ENCODE data around the gene EPG5.
A peak's percentile ranks its signal among the peaks of the same experiment; 100 is the strongest.
"Not testable (repeated sequence)": the region's sequence is repeated elsewhere in the genome, so short reads cannot be mapped to it uniquely, and the experiment has no call there.

Gene EPG5

GRCh38 chr18:45854036-45854586 lies 113.0 kb downstream of the EPG5 start:
- Mint-ChIP-seq H3K27me3 (no peaks in the 10 kb centered on the region), H3K4me3 (no peak overlapping the region), H3K36me3 (peaks cover 38 to 73% of the 10 kb centered on the region in 2 donors), H3K27ac (no peak overlapping the region), H3K9me3 (no peaks in the 10 kb centered on the region), H3K4me1 (peaks cover 8 to 13% of the 10 kb centered on the region in 2 donors)
- no peak for DNase-seq
- no peak for ATAC-seq (replicated peaks)

DNA sequence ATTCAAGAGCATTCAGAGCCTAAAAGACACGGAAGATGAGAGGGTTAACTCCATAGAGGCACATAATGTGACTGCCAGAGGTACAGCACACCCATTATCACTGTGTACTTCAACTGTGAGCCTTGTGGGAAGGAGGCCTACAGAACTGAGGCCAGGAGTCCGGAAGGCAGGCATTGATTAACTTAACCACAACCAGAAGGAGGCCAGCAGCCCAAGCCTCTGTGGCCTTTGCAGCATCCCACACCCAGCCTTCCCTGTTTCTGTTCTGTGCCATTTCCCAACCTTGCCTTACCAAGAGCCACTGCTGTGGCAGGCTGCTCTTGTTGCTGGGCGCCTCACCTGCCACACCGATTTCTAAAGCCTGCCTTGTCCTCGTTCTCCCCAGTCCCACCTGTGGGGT lies 114.5 kb downstream of the EPG5 start:
- H3K4me1 Mint-ChIP-seq = peaks cover 9 to 18% of the 10 kb centered on the region in 2 donors
- peaks cover 37 to 64% of the 10 kb centered on the region in 2 donors for H3K36me3 Mint-ChIP-seq
- no peak for DNase-seq
- H3K27ac Mint-ChIP-seq = no peak overlapping the region
- H3K4me3 Mint-ChIP-seq = no peak overlapping the region
- H3K27me3 Mint-ChIP-seq = no peaks in the 10 kb centered on the region
- no peak for ATAC-seq (replicated peaks)
- H3K9me3 Mint-ChIP-seq = no peaks in the 10 kb centered on the region

- DNase-seq = no peak
- Mint-ChIP-seq H3K36me3 (peaks cover 36 to 55% of the 10 kb centered on the region in 2 donors), H3K4me1 (peaks cover 14 to 26% of the 10 kb centered on the region in 2 donors), H3K27ac (no peak overlapping the region), H3K9me3 (no peaks in the 10 kb centered on the region), H3K4me3 (no peak overlapping the region), H3K27me3 (no peaks in the 10 kb centered on the region)
- ATAC-seq (replicated peaks) = no peak
These were observed 115.8 kb downstream of the EPG5 start for GRCh38 chr18:45851161-45851925.

GRCh38 chr18:45850021-45850420 lies 117.1 kb downstream of the EPG5 start:
- Mint-ChIP-seq H3K4me1 (peaks cover 14 to 26% of the 10 kb centered on the region in 2 donors), H3K27me3 (no peaks in the 10 kb centered on the region), H3K4me3 (no peak overlapping the region), H3K9me3 (no peaks in the 10 kb centered on the region), H3K36me3 (peaks cover 24 to 42% of the 10 kb centered on the region in 2 donors), H3K27ac (no peak overlapping the region)
- DNase-seq (no peak), ATAC-seq (replicated peaks) (peak; percentile 85 to 90)

- H3K36me3 Mint-ChIP-seq = peaks cover 23 to 43% of the 10 kb centered on the region in 2 donors
These were observed 117.6 kb downstream of the EPG5 start for GRCh38 chr18:45849529-45849928.

GRCh38 chr18:45848643-45849042 lies 118.5 kb downstream of the EPG5 start:
- not testable (repeated sequence) for DNase-seq; H3K9me3 Mint-ChIP-seq; ATAC-seq (replicated peaks); H3K27ac Mint-ChIP-seq; H3K27me3 Mint-ChIP-seq; H3K4me3 Mint-ChIP-seq
- Mint-ChIP-seq H3K36me3 (peaks cover 23 to 43% of the 10 kb centered on the region in 2 donors), H3K4me1 (peaks cover 14 to 26% of the 10 kb centered on the region in 2 donors)

More at GRCh38 chr18:45849529-45849928, 117.6 kb downstream of the EPG5 start:
- H3K4me3 Mint-ChIP-seq = no peak overlapping the region
- H3K27ac Mint-ChIP-seq = no peak overlapping the region
- no peak for DNase-seq
- H3K27me3 Mint-ChIP-seq = no peaks in the 10 kb centered on the region
- no peaks in the 10 kb centered on the region for H3K9me3 Mint-ChIP-seq
- H3K4me1 Mint-ChIP-seq = peaks cover 14 to 26% of the 10 kb centered on the region in 2 donors
- ATAC-seq (replicated peaks) = peak; percentile 60 to 63

DNA sequence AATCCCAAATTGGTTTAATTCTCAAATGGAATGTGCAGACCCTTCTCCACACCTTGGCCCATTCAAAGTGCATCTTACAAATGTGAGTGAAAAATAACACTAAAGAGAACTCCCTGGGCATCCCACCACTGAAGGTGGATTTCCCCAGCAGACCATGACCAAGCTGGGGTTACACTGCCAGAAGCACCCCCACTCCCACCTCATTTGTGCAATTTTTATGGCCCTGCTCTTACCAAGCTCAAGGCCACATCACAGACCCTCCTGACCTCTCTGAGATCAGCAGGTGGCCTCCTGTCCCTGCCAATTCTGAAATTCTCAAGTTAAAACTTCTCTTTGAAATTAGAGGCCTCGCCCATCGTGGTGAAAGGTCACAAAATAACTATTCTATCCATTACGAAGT lies 120.0 kb downstream of the EPG5 start:
- H3K36me3 Mint-ChIP-seq = peaks cover 9 to 39% of the 10 kb centered on the region in 2 donors
- DNase-seq = no peak
- no peak overlapping the region for H3K27ac Mint-ChIP-seq
- H3K4me3 Mint-ChIP-seq = no peak overlapping the region
- no peaks in the 10 kb centered on the region for H3K27me3 Mint-ChIP-seq
- H3K4me1 Mint-ChIP-seq = peaks cover 14 to 26% of the 10 kb centered on the region in 2 donors
- no peaks in the 10 kb centered on the region for H3K9me3 Mint-ChIP-seq
- ATAC-seq (replicated peaks) = peak in 1 of 2 donors; percentile 8

GRCh38 chr18:45845410-45845809 lies 121.7 kb downstream of the EPG5 start:
- H3K4me3 Mint-ChIP-seq = no peak overlapping the region
- H3K4me1 Mint-ChIP-seq = peaks cover 15 to 28% of the 10 kb centered on the region in 2 donors
- H3K27ac Mint-ChIP-seq = no peak overlapping the region

DNA sequence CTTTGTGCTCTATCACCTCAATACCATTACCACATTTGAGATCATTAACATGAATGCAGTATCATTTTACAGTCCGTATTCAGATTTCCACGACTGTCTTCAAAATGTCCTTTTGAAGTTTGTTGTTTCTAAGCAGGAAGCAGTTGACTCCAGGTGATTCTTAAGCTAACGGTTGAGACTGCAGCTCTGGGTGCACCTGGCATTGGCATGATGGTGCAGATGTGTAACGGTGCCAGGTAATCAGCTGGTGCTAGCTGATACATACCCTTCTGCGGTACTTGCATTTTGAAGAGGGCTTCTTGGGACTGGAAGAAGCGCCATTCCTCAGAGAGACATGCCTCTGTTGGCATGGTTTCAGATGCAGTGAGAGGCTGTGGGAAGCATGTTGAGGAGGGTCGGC lies 122.2 kb downstream of the EPG5 start:
- DNase-seq = no peak
- ATAC-seq (replicated peaks) = no peak
- Mint-ChIP-seq H3K9me3 (no peaks in the 10 kb centered on the region), H3K4me1 (peaks cover 12 to 25% of the 10 kb centered on the region in 2 donors), H3K27ac (no peak overlapping the region), H3K27me3 (peaks cover 15 to 17% of the 10 kb centered on the region in 2 donors), H3K4me3 (no peak overlapping the region), H3K36me3 (peaks cover 8 to 34% of the 10 kb centered on the region in 2 donors)

More at GRCh38 chr18:45845410-45845809, 121.7 kb downstream of the EPG5 start:
- no peak for DNase-seq
- peaks cover 11 to 37% of the 10 kb centered on the region in 2 donors for H3K36me3 Mint-ChIP-seq
- no peak for ATAC-seq (replicated peaks)
- no peaks in the 10 kb centered on the region for H3K9me3 Mint-ChIP-seq
- peaks cover 11 to 12% of the 10 kb centered on the region in 2 donors for H3K27me3 Mint-ChIP-seq

- H3K27ac Mint-ChIP-seq = no peak overlapping the region
- H3K4me3 Mint-ChIP-seq = no peak overlapping the region
- ATAC-seq (replicated peaks) (no peak), DNase-seq (no peak)
- no peaks in the 10 kb centered on the region for H3K9me3 Mint-ChIP-seq
- H3K4me1 Mint-ChIP-seq = peaks cover 9 to 28% of the 10 kb centered on the region in 2 donors
- H3K36me3 Mint-ChIP-seq = peaks cover 6 to 22% of the 10 kb centered on the region in 2 donors
- peaks cover 33% of the 10 kb centered on the region in 2 donors for H3K27me3 Mint-ChIP-seq
These were observed 124.1 kb downstream of the EPG5 start for GRCh38 chr18:45843019-45843418.

GRCh38 chr18:45841765-45842442 lies 125.2 kb downstream of the EPG5 start:
- Mint-ChIP-seq H3K4me1 (peaks cover 4 to 19% of the 10 kb centered on the region in 2 donors), H3K36me3 (peaks cover 5 to 20% of the 10 kb centered on the region in 2 donors), H3K27me3 (peaks cover 38 to 39% of the 10 kb centered on the region in 2 donors), H3K4me3 (no peak overlapping the region), H3K27ac (no peak overlapping the region), H3K9me3 (no peaks in the 10 kb centered on the region)
- DNase-seq = no peak
- ATAC-seq (replicated peaks) = no peak

DNA sequence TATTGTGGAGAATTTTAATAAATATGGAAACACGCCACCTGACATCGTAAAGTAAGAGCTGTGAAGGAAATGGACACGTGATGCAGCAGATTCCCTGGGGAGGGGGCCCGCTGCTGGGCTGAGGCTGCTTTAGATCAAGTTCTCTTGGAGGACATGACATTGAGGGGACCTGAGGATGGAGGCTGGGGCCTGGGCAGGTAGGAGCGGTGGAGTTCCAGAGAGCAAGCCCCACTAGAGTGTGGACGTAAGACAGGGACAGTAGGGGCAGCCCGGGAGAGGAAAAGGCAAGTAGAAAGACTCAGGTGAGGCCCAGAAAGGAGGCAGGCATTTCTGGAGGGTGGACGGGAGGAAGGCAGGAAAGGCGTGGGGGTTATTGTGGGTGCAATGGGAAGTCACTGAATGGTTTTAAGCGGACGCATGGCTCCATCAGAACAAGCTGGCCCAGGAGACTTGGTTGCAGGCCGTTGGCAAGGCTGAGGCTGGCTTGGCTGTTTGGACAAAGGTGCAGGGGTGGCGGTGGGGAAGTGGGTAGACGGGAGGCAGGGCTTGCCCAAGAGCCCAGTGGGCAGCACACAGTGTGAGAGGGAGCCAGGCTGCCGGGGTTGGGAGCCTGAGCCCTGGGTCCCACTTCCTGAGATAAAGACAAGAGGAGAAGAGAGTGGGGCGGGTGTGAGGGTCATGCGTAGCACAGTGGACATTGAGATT lies 125.9 kb downstream of the EPG5 start:
- H3K4me3 Mint-ChIP-seq = no peak overlapping the region
- ATAC-seq (replicated peaks) (no peak), DNase-seq (no peak)
- peaks cover 5 to 20% of the 10 kb centered on the region in 2 donors for H3K36me3 Mint-ChIP-seq
- H3K27ac Mint-ChIP-seq = peak overlapping the region; percentile 44
- peaks cover 5 to 19% of the 10 kb centered on the region in 2 donors for H3K4me1 Mint-ChIP-seq
- peaks cover 45 to 46% of the 10 kb centered on the region in 2 donors for H3K27me3 Mint-ChIP-seq
- H3K9me3 Mint-ChIP-seq = no peaks in the 10 kb centered on the region

DNA sequence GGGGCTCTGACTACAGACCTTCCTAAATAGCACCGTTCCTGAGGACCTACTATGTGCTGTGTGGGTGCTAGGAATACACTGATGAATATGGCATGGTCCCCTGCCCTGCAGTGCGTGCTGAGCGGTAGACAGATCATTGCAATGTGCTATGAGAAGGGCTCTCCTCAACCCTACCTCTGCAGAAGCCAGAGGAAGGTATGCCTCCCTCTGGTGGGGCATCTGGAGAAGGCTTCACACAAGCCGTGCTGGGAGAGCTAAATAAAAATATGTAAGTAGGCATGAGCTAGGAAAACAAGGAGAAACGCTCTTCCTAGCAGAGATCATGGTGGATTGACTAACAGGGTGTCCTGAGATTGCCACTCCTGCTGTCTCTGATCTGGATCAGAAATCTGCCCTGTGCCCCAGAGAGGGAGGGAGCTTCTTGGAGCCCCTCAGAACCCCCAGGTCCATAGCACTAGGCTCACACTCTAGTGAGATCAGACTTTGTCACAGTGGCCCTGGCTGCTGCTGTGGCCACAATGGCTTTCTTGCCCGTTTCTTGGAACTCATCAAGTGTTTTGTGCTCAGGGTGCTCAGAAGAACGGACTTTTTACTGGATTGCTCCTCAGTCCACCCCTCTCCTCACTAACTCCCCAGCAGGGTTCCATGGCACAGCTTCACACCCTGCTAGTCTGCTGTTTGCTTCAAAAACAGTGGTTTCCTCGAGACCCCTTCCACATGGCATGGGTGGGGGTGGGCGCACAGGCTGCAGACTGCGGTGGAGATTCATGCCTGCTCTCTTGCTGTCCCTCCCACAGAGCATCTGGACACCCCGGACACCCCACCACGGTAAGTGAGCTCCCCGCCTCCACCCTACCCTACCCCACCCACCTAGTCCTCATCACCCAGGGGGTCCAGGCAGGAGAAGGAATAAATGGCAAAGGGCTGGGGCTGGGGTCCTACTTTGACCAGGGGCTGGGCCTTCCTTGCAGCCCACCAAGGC lies 127.4 kb downstream of the EPG5 start:
- Mint-ChIP-seq H3K4me3 (peak overlapping the region in 1 of 2 donors; percentile 4), H3K27ac (no peak overlapping the region), H3K36me3 (peaks cover 5 to 18% of the 10 kb centered on the region in 2 donors), H3K27me3 (peaks cover 55 to 61% of the 10 kb centered on the region in 2 donors), H3K9me3 (no peaks in the 10 kb centered on the region), H3K4me1 (peaks cover 5 to 19% of the 10 kb centered on the region in 2 donors)
- ATAC-seq (replicated peaks) (peak; percentile 73 to 78), DNase-seq (no peak)
